H1 (cell line): ENCODE measurements around the gene KLF7. TPM values are rescaled to one million over a fixed set of nuclear protein-coding genes. Genes with fewer than 3 reads are reported as not detected.

Experiments used
- CTCF ChIA-PET: fragments of 300-600 bp; sonication (Branson Sonifier 250); formaldehyde crosslinking; loops from one replicate; lab custom pipeline; 2021; ENCODE audit not compliant: partially characterized antibody; lab: Charles Lee
- POLR2A ChIA-PET: fragments of 300-600 bp; sonication (Branson Sonifier 250); formaldehyde crosslinking; loops from one replicate; lab custom pipeline; 2021; ENCODE audit warnings: inconsistent platforms; ENCODE audit not compliant: partially characterized antibody; lab: Charles Lee
- DNase-seq, 2 experiments: peaks; one replicate each; pipeline versions ENCODE4 v3.0.0 to v3.0.0-alpha.2; 2010 to 2022; ENCODE audit warnings: low spot score in 2 of 2, low read depth in 1 of 2, mixed read lengths in 1 of 2
- FAIRE-seq: peaks from 2 replicates; lab custom pipeline; 2011; peaks lifted over from hg19 to GRCh38; lab: Jason Lieb, UNC
- H2AFZ ChIP-seq: 2 replicates; pipeline ENCODE4 v1.8.1; 2012; ENCODE audit warnings: low read length, inconsistent platforms
- H2AK5ac ChIP-seq: 2 replicates; pipeline ENCODE4 v1.6.1; 2013; ENCODE audit warnings: low read depth, low read length
- H2BK120ac ChIP-seq: replicated peaks from 2 replicates; pipeline ENCODE3; 2013; ENCODE audit warnings: low read depth, low read length, inconsistent platforms
- H2BK12ac ChIP-seq: 2 replicates; pipeline ENCODE4 v1.6.1; 2013; ENCODE audit warnings: low read depth, low read length
- H2BK15ac ChIP-seq: 2 replicates; pipeline ENCODE4 v1.6.1; 2013; ENCODE audit warnings: low read length
- H2BK20ac ChIP-seq: 2 replicates; pipeline ENCODE4 v1.6.1; 2013; ENCODE audit warnings: low read length
- H2BK5ac ChIP-seq: 2 replicates; pipeline ENCODE4 v1.6.1; 2013; ENCODE audit warnings: low read depth, low read length
- H3K14ac ChIP-seq: 2 replicates; pipeline ENCODE4 v1.6.1; 2013; ENCODE audit warnings: inconsistent platforms; ENCODE audit not compliant: insufficient read length
- H3K18ac ChIP-seq: 2 replicates; pipeline ENCODE4 v1.6.1; 2013; ENCODE audit warnings: low read length; ENCODE audit errors: extremely low read depth
- H3K23ac ChIP-seq: 2 replicates; pipeline ENCODE4 v1.6.1; 2013; ENCODE audit warnings: inconsistent platforms; ENCODE audit not compliant: insufficient read length
- H3K23me2 ChIP-seq: 2 replicates; pipeline ENCODE4 v1.6.1; 2013; ENCODE audit warnings: low read depth, low read length
- H3K27ac ChIP-seq: 2 replicates; pipeline ENCODE4 v1.6.1; 2011; ENCODE audit warnings: low read depth, low read length, inconsistent platforms
- H3K27me3 ChIP-seq, 4 experiments: replicated peaks in 1 of 4; 1 replicate in 1 of 4; 2 replicates in 3 of 4; pipeline versions ENCODE4 v1.6.1 to v1.8.1; 2011 to 2013; ENCODE audit warnings: low read length in 3 of 4, mild to moderate bottlenecking in 3 of 4, inconsistent platforms in 2 of 4, mixed read lengths in 2 of 4, moderate library complexity in 1 of 4; ENCODE audit not compliant: control insufficient read depth in 3 of 4, insufficient read depth in 3 of 4; ENCODE audit errors: extremely low read depth in 1 of 4
- H3K36me3 ChIP-seq, 4 experiments: 2 replicates each; pipeline versions ENCODE4 v1.6.1 to v1.8.1; 2011 to 2013; ENCODE audit warnings: mild to moderate bottlenecking in 4 of 4, low read length in 3 of 4, moderate library complexity in 2 of 4, control low read depth in 1 of 4, inconsistent platforms in 1 of 4; ENCODE audit not compliant: insufficient read depth in 4 of 4, control insufficient read depth in 2 of 4
- H3K4ac ChIP-seq: replicated peaks from 2 replicates; pipeline ENCODE3; 2013; ENCODE audit warnings: low read length, low read depth, mixed read lengths, inconsistent platforms; ENCODE audit not compliant: insufficient read length
- H3K4me1 ChIP-seq, 4 experiments: replicated peaks in 1 of 4; 1 replicate in 1 of 4; 2 replicates in 3 of 4; pipeline versions ENCODE4 v1.6.1 to v1.8.1; 2011 to 2013; ENCODE audit warnings: low read length in 3 of 4, inconsistent platforms in 2 of 4, mixed read lengths in 1 of 4; ENCODE audit not compliant: insufficient read depth in 4 of 4, control insufficient read depth in 3 of 4
- H3K4me2 ChIP-seq, 2 experiments: 2 replicates each; pipeline versions ENCODE4 v1.6.1 to v1.8.1; 2011 to 2013; ENCODE audit warnings: low read depth in 2 of 2, low read length in 2 of 2, control low read depth in 1 of 2, inconsistent platforms in 1 of 2, mild to moderate bottlenecking in 1 of 2; ENCODE audit not compliant: insufficient read depth in 1 of 2
- H3K4me3 ChIP-seq, 4 experiments: fragments of 200-600, 300-600 bp in 1 of 4; sonication (generic), shearing (Covaris generic), sonication (Bioruptor Twin) in 1 of 4; 2 replicates each; pipeline versions ENCODE4 v1.5.1 to v1.8.1; 2011 to 2016; ENCODE audit warnings: low read length in 4 of 4, low read depth in 3 of 4, control low read depth in 2 of 4, inconsistent platforms in 2 of 4, mild to moderate bottlenecking in 2 of 4, mixed read lengths in 1 of 4, moderate library complexity in 1 of 4; ENCODE audit not compliant: insufficient read depth in 2 of 4; ENCODE audit errors: extremely low read depth in 1 of 4
- H3K56ac ChIP-seq: replicated peaks from 2 replicates; pipeline ENCODE3; 2013; ENCODE audit warnings: low read depth, mild to moderate bottlenecking, mixed read lengths, low read length, inconsistent platforms; ENCODE audit not compliant: insufficient read length
- H3K79me1 ChIP-seq: 2 replicates; pipeline ENCODE4 v1.6.1; 2013; ENCODE audit warnings: low read depth, low read length, control low read depth
- H3K79me2 ChIP-seq, 2 experiments: 2 replicates each; pipeline versions ENCODE4 v1.6.1 to v1.8.1; 2012 to 2013; ENCODE audit warnings: low read length in 2 of 2, mild to moderate bottlenecking in 2 of 2, inconsistent platforms in 1 of 2; ENCODE audit not compliant: insufficient read depth in 2 of 2, control insufficient read depth in 1 of 2
- H3K9ac ChIP-seq, 4 experiments: replicated peaks in 1 of 4; 1 replicate in 1 of 4; 2 replicates in 3 of 4; pipeline versions ENCODE4 v1.6.1 to v1.8.1; 2011 to 2013; ENCODE audit warnings: low read depth in 3 of 4, low read length in 3 of 4, control low read depth in 2 of 4, mild to moderate bottlenecking in 2 of 4, moderate library complexity in 2 of 4, inconsistent platforms in 1 of 4; ENCODE audit errors: extremely low read depth in 1 of 4
- H3K9me3 ChIP-seq, 2 experiments: 2 replicates each; pipeline versions ENCODE4 v1.6.1 to v1.8.1; 2012 to 2013; ENCODE audit warnings: mild to moderate bottlenecking in 2 of 2, moderate library complexity in 2 of 2, control low read depth in 1 of 2, inconsistent platforms in 1 of 2, low read depth in 1 of 2, low read length in 1 of 2, mixed read lengths in 1 of 2; ENCODE audit not compliant: insufficient read depth in 2 of 2
- H4K20me1 ChIP-seq, 2 experiments: replicated peaks in 1 of 2; 2 replicates each; pipeline versions ENCODE3 to v1.8.1; 2011 to 2013; ENCODE audit warnings: inconsistent platforms in 2 of 2, low read length in 2 of 2, mild to moderate bottlenecking in 1 of 2; ENCODE audit not compliant: insufficient read depth in 2 of 2, control insufficient read depth in 1 of 2
- H4K5ac ChIP-seq: 2 replicates; pipeline ENCODE4 v1.6.1; 2013; ENCODE audit warnings: low read length, low read depth, mixed read lengths, inconsistent platforms; ENCODE audit not compliant: insufficient read length
- H4K8ac ChIP-seq: 2 replicates; pipeline ENCODE4 v1.8.0; 2013; ENCODE audit warnings: mild to moderate bottlenecking, moderate library complexity, low read length, inconsistent platforms; ENCODE audit not compliant: insufficient read depth; ENCODE audit errors: extremely low read depth
- H4K91ac ChIP-seq: replicated peaks from 2 replicates; pipeline ENCODE3; 2013; ENCODE audit warnings: low read length, mixed read lengths, inconsistent platforms; ENCODE audit not compliant: insufficient read length
- CHD2 ChIP-seq: IDR thresholded peaks from 2 replicates; pipeline ENCODE4 v1.6.1; 2012; ENCODE audit warnings: low read length, improper control_type of control experiment
- EP300 ChIP-seq, 2 experiments: IDR thresholded peaks; 1 replicate in 1 of 2; 2 replicates in 1 of 2; pipeline ENCODE4 v1.6.1; 2011 to 2012; ENCODE audit warnings: low read depth in 2 of 2, low read length in 2 of 2, mild to moderate bottlenecking in 2 of 2, borderline replicate concordance in 1 of 2, inconsistent platforms in 1 of 2, moderate library complexity in 1 of 2
- FOSL1 ChIP-seq: IDR thresholded peaks from 2 replicates; pipeline ENCODE4 v1.6.1; 2011; ENCODE audit warnings: mild to moderate bottlenecking, low read depth, low read length, moderate library complexity; ENCODE audit not compliant: insufficient read depth
- GABPA ChIP-seq: IDR thresholded peaks from 2 replicates; pipeline ENCODE4 v1.6.1; 2011; ENCODE audit warnings: mild to moderate bottlenecking, low read length, moderate library complexity, borderline replicate concordance; ENCODE audit not compliant: insufficient read depth
- GTF2F1 ChIP-seq: IDR thresholded peaks from 2 replicates; pipeline ENCODE4 v1.6.1; 2012; ENCODE audit warnings: low read depth, low read length, improper control_type of control experiment, borderline replicate concordance
- HDAC6 ChIP-seq: IDR thresholded peaks from one replicate; pipeline ENCODE4 v1.7.1; 2012; ENCODE audit warnings: low read depth, mild to moderate bottlenecking, inconsistent platforms, low read length, moderate library complexity
- KDM5A ChIP-seq: fragments of 200-600 bp; IDR thresholded peaks from 2 replicates; pipeline ENCODE4 v1.7.1; 2012; ENCODE audit warnings: mild to moderate bottlenecking, low read length, inconsistent platforms, mixed read lengths
- POU5F1 ChIP-seq: IDR thresholded peaks from 2 replicates; pipeline ENCODE4 v1.6.1; 2011; ENCODE audit warnings: low read depth, mild to moderate bottlenecking, low read length, moderate library complexity
- RAD21 ChIP-seq, 2 experiments: IDR thresholded peaks in 1 of 2; conservative IDR thresholded peaks in 1 of 2; 2 replicates each; pipeline ENCODE4 v1.6.1; 2011; ENCODE audit warnings: low read depth in 2 of 2, low read length in 2 of 2, improper control_type of control experiment in 1 of 2, inconsistent platforms in 1 of 2, mild to moderate bottlenecking in 1 of 2, moderate library complexity in 1 of 2
- RNF2 ChIP-seq: fragments of 200-900, 300-1000 bp; sonication (generic); IDR thresholded peaks from 2 replicates; pipeline ENCODE4 v1.7.1; 2016; ENCODE audit warnings: borderline replicate concordance, low read depth, mild to moderate bottlenecking, antibody characterized with exemption, low read length; ENCODE audit not compliant: poor library complexity, severe bottlenecking; ENCODE audit errors: missing control alignments
- RXRA ChIP-seq: IDR thresholded peaks from 2 replicates; pipeline ENCODE4 v1.6.1; 2011; ENCODE audit warnings: low read depth, mild to moderate bottlenecking, low read length, moderate library complexity; ENCODE audit not compliant: insufficient read depth
- SIX5 ChIP-seq: IDR thresholded peaks from 2 replicates; pipeline ENCODE4 v1.6.1; 2011; ENCODE audit warnings: mild to moderate bottlenecking, low read depth, low read length
- SP4 ChIP-seq: IDR thresholded peaks from 2 replicates; pipeline ENCODE4 v1.6.1; 2012; ENCODE audit warnings: low read length, inconsistent platforms
- TEAD4 ChIP-seq: IDR thresholded peaks from 2 replicates; pipeline ENCODE4 v1.6.1; 2012; ENCODE audit warnings: low read depth, low read length, inconsistent platforms, mixed read lengths
- WGBS, 2 experiments: shearing (Covaris generic) in 1 of 2; methylation state at CpG; one replicate each; pipeline versions ENCODE4 v1.1.6 to v1.1.7; 2013 to 2015; ENCODE audit warnings: low lambda C conversion rate in 2 of 2, mixed read lengths in 2 of 2, inconsistent platforms in 1 of 2, low coverage in 1 of 2, missing lambda C conversion rate in 1 of 2; ENCODE audit not compliant: insufficient replicate concordance in 2 of 2, insufficient coverage in 1 of 2, insufficient read length in 1 of 2; ENCODE audit errors: extremely low coverage in 1 of 2, missing lambda C conversion rate in 1 of 2; 5-methylcytosine and 5-hydroxymethylcytosine counted together
- polyA plus RNA-seq, 7 experiments: library from polyadenylated mRNA; depleted of rRNA in 3 of 7; stranded (reverse) in 5 of 7; unstranded in 2 of 7; fragments of >200 nt in 5 of 7; fragments of 200-250 nt in 2 of 7; gene quantifications; 1 replicate in 5 of 7; 2 replicates in 1 of 7; 4 replicates in 1 of 7; pipeline versions ENCODE4 v1.2.1 to v1.2.3, GENCODE V29; 2011 to 2013; ENCODE audit warnings: missing spikeins in 2 of 7, mixed read lengths in 2 of 7
- total RNA-seq: library from RNA; stranded (reverse); fragmentation: NEBNext Ultra II Directional; extraction: Animal tissue kit (Norgen Biotek cat#: 25700); gene quantifications from 2 replicates; pipeline ENCODE4 v1.2.1, GENCODE V29; 2021

Gene KLF7
- total and polyA plus RNA-seq, 2 of the 8 experiments (the other 6 are each of a cell fraction or from before 2014, with no cell fraction given): 9.6 to 23.3 TPM

GRCh38 chr2:207157162-207157481 is 8.6 kb downstream of the KLF7 start:
- ChIA-PET CTCF (interaction anchor here (0.6 to 0.7 kb wide), 2 partner anchors 71 to 1798 kb away, joined by 3 read pairs; no protein-coding TSS in a partner anchor), POLR2A (interaction anchor here (9.2 kb wide), 1 partner anchor 9 kb away, joined by 103 read pairs; the partner anchor contains the start of gene KLF7)
- Histone ChIP-seq H3K79me2 (peaks cover 24 to 100% of the 10 kb centered on the region in 2 experiments; a peak in 3 of 4 replicates), H2AFZ (no peak overlapping the region), H3K14ac (no peak overlapping the region), H2BK120ac (no peak overlapping the region), H4K5ac (no peak overlapping the region), H4K20me1 (no peaks in the 10 kb centered on the region), H2AK5ac (no peak overlapping the region), H3K56ac (no peak overlapping the region), H2BK15ac (no peak overlapping the region), H3K18ac (no peak overlapping the region), H3K79me1 (peaks cover 10% of the 10 kb centered on the region), H3K23me2 (no peaks in the 10 kb centered on the region; the same call in 1 of the 2 replicates), H3K4ac (no peak overlapping the region), H3K27me3 (no peaks in the 10 kb centered on the region), H2BK12ac (no peak overlapping the region), H2BK20ac (no peak overlapping the region), H3K9ac (no peak overlapping the region), H3K4me3 (no peak overlapping the region), H3K36me3 (no peaks in the 10 kb centered on the region), H3K27ac (no peak overlapping the region), H2BK5ac (no peak overlapping the region), H4K91ac (no peak overlapping the region), H3K4me1 (peaks cover 9 to 43% (median 23%) of the 10 kb centered on the region in 4 experiments; a peak in 6 of 7 replicates), H4K8ac (no peak overlapping the region), H3K9me3 (no peaks in the 10 kb centered on the region), H3K23ac (no peak overlapping the region), H3K4me2 (no peak overlapping the region)
- WGBS, 2 experiments: 80% methylated on average over 1 of the region's 1 CpG; no CpG with 5 or more reads in 1 of the 2 experiments
- DNase-seq: no peak
- FAIRE-seq: no peak
- no peak for TF ChIP-seq RXRA
- TF ChIP-seq RNF2: no peak
- TF ChIP-seq FOSL1: no peak
- no peak for TF ChIP-seq KDM5A
- TF ChIP-seq GABPA: no peak
- TF ChIP-seq GTF2F1: no peak
- no peak for TF ChIP-seq EP300 (IDR thresholded peaks at IDR 0.05; ENCODE audit: borderline replicate concordance in 1 of 2, low read depth in 2 of 2, low read length in 2 of 2)
- no peak for TF ChIP-seq TEAD4
- no peak for TF ChIP-seq HDAC6
- TF ChIP-seq RAD21 (IDR thresholded peaks at IDR 0.05 in 1 of 2, conservative IDR thresholded peaks at IDR 0.05 in 1 of 2; ENCODE audit: low read depth in 2 of 2, low read length in 2 of 2): no peak
- no peak for TF ChIP-seq POU5F1
- TF ChIP-seq SP4: no peak
- no peak for TF ChIP-seq CHD2
- TF ChIP-seq SIX5: no peak
